Measurements from ENCODE around the gene SDR42E2. TPM values are rescaled to one million over a fixed set of nuclear protein-coding genes. Genes with fewer than 3 reads are reported as not detected.

Gene SDR42E2
- polyA plus RNA-seq, 2 of the 4 experiments (the other 2 are of a cell fraction): not detected

DNA sequence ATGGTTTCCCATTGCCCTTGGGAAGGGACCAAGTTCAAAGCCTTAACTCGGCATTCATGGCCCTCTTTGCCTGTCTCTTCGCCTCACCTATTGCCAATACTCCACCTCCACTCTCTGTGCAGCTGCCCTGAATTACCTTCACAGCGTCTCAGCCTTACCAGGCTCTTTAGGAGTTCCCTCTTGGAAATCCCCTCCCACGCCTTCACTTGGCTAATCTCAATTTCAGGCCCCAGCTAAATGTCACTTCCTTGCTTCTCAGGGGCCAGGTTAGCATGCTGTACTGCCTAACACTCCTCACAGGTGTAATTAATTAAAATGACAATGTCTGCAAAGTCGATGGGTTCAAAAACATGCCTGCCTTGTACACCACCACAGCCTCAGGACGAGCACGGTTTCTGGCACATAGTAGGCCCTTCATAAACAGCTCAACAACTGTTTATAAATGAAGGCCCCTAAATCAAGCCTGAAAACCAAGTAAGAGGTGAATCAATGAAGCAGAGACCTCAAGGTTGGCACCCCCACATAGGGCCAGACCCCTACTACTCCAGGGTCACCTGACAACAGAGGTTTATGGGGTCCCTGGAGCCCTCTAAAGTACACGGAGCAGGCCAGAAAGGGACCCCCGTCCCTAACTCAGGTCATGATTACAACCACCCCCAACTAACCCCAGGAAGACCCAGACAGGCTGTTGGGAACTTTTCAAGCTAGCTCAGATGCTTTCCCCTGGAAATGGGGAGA is 32.6 kb downstream of the SDR42E2 start:
- peak overlapping the region; percentile 34; the same call in 2 of the 3 replicates for H3K4me2 ChIP-seq
- FAIRE-seq (no peak), DNase-seq (ENCODE audit: low read depth in 1 of 2, low spot score in 1 of 2) (no peak), ATAC-seq (no peak)
- POLR2A ChIA-PET: no interaction called here
- WGBS (ENCODE audit: missing lambda C conversion rate): 63% methylated on average over 9 of the region's 9 CpGs
- TF ChIP-seq, protein P1, sequence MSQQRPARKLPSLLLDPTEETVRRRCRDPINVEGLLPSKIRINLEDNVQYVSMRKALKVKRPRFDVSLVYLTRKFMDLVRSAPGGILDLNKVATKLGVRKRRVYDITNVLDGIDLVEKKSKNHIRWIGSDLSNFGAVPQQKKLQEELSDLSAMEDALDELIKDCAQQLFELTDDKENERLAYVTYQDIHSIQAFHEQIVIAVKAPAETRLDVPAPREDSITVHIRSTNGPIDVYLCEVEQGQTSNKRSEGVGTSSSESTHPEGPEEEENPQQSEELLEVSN (IDR thresholded peaks at IDR 0.05; ENCODE audit: borderline replicate concordance, low read depth): no peak
- no peak for TF ChIP-seq HEYL (CRISPR knock-in tag; IDR thresholded peaks at IDR 0.05)
- TF ChIP-seq ESRRA (IDR thresholded peaks at IDR 0.05; ENCODE audit: borderline replicate concordance, low read length): no peak
- no peak for TF ChIP-seq KDM5A (IDR thresholded peaks at IDR 0.05)
- no peak for TF ChIP-seq PBX3 (IDR thresholded peaks at IDR 0.05)
- no peak for TF ChIP-seq TFCP2L1 (CRISPR knock-in tag; IDR thresholded peaks at IDR 0.05)
- no peak for TF ChIP-seq RCOR1 (IDR thresholded peaks at IDR 0.05; ENCODE audit: low read depth, low read length)
- TF ChIP-seq BCL3 (IDR thresholded peaks at IDR 0.05): no peak
- TF ChIP-seq EHMT2 (IDR thresholded peaks at IDR 0.05; ENCODE audit: low read depth): no peak
- CTCF ChIA-PET: interaction anchor here (0.6 to 24.4 kb wide), 9 partner anchors 13 to 1491 kb away, joined by 3 to 320 read pairs (median 4); partner anchors contain the start of genes EEF2K and POLR3E
- no peaks in the 10 kb centered on the region for H3K9me3 ChIP-seq
- H3K27ac ChIP-seq: no peak overlapping the region
- H3K4me1 ChIP-seq: peaks cover 18% of the 10 kb centered on the region
- H3K4me3 ChIP-seq: no peak overlapping the region

DNA sequence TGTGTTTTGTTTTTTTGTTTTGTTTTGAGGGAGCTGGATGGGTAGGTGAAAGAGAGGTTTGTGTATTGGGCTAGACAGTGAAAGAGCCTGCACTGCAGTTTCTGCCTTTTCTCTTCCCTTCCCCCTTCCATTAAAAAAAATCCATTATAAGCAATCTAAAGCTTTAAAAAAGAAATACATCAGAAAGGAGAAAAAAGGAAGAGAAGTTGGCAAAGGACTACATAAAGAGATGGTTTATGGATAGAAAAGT is 33.1 kb downstream of the SDR42E2 start:
- Histone ChIP-seq H3K4me1 (peaks cover 22% of the 10 kb centered on the region), H3K9me3 (no peaks in the 10 kb centered on the region), H3K27ac (no peak overlapping the region), H3K4me2 (peak overlapping the region; percentile 34; the same call in 2 of the 3 replicates), H3K4me3 (no peak overlapping the region; the same call in 2 of the 3 replicates)
- ATAC-seq (no peak), DNase-seq (ENCODE audit: low read depth in 1 of 2, low spot score in 1 of 2) (no peak), FAIRE-seq (no peak)
- POLR2A ChIA-PET: no interaction called here
- CTCF ChIA-PET: interaction anchor here (0.7 to 24.4 kb wide), 7 partner anchors 12 to 1018 kb away, joined by 3 to 320 read pairs (median 4); partner anchors contain the start of genes EEF2K and POLR3E
- TF ChIP-seq TFCP2L1 (CRISPR knock-in tag; IDR thresholded peaks at IDR 0.05) (0 out of 2 replicates have a peak, but pooled peaks have one; percentile 8), JUN (IDR thresholded peaks at IDR 0.05) (no peak)

DNA sequence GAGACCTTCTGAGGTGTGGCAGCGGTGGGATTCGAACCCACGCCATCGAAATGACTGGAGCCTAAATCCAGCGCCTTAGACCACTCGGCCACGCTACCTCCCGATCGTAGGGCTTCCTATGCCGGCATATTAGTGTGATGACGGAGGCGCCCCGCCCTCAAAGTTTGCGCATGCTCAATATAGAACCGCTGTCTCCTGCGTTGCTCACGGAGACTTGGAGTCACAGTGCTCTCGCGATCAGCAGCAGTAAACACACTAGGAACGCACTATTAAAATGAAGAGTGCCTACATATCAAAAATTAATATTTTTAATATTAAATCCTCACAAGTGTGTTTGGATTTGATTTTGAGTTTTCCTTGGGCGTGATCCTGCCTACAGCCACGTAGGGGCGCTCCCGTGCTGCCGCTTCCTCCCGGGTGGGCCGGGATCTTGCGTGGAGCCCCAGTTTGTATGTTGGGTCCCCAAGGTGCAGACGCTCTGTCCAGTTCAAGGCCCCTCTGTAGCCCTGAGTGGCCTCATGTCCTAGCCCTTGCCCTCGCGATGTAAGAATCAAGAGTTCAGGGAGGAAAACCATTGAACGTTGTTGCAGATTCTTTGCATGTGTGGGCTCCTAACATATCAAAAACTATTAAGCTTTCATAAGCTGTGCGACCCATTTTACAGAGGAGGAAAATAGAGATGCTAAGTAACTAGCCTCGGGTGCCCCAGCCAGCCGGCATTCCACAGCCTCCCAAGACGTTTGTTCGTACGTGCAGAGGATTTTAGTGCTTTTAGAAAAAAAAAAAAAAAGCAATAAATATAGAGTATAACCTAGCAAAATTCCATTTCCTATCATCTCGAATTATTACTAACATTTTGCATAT is 33.6 kb downstream of the SDR42E2 start:
- Histone ChIP-seq H3K4me1 (peaks cover 22% of the 10 kb centered on the region), H3K4me3 (peak overlapping the region; percentile 55), H3K9me3 (no peaks in the 10 kb centered on the region), H3K27ac (peak overlapping the region; percentile 70 to 85), H3K4me2 (peak overlapping the region; percentile 75)
- DNase-seq (ENCODE audit: low read depth in 1 of 2, low spot score in 1 of 2) (peak; percentile 60 to 90), FAIRE-seq (no peak), ATAC-seq (peak; percentile 40 to 55)
- POLR2A ChIA-PET: interaction anchor here (0.8 to 1.2 kb wide), 2 partner anchors 9 to 102 kb away, joined by 4 to 6 read pairs; no protein-coding TSS in a partner anchor
- CTCF ChIA-PET: interaction anchor here (0.7 to 24.4 kb wide), 9 partner anchors 12 to 1018 kb away, joined by 3 to 320 read pairs (median 3); partner anchors contain the start of genes EEF2K and POLR3E
- WGBS (ENCODE audit: missing lambda C conversion rate): 2% methylated on average over 39 of the region's 39 CpGs
- TF ChIP-seq RARB (CRISPR knock-in tag; IDR thresholded peaks at IDR 0.05) (0 out of 2 replicates have a peak, but pooled peaks have one; percentile 41), MAX (IDR thresholded peaks at IDR 0.05) (peak; percentile 47), FOSL2 (IDR thresholded peaks at IDR 0.05) (no peak), FOSL2 (CRISPR knock-in tag; IDR thresholded peaks at IDR 0.05) (no peak), GATA3 (IDR thresholded peaks at IDR 0.05; ENCODE audit: borderline replicate concordance) (peak; percentile 41; the same call in 1 of the 2 replicates), BHLHE40 (IDR thresholded peaks at IDR 0.05; ENCODE audit: low read depth, low read length) (no peak), SREBF2 (IDR thresholded peaks at IDR 0.05) (peak; percentile 94), ZSCAN20 (CRISPR knock-in tag; IDR thresholded peaks at IDR 0.05) (no peak), CBX2 (IDR thresholded peaks at IDR 0.05; ENCODE audit: borderline replicate concordance, low read depth) (no peak), FOXS1 (CRISPR knock-in tag; IDR thresholded peaks at IDR 0.05) (no peak), MAZ (IDR thresholded peaks at IDR 0.05; ENCODE audit: borderline replicate concordance, low read depth, low read length) (peak; percentile 80; the same call in 1 of the 2 replicates), NPAS2 (CRISPR knock-in tag; IDR thresholded peaks at IDR 0.05; ENCODE audit: borderline replicate concordance) (no peak), SMC3 (IDR thresholded peaks at IDR 0.05) (peak; percentile 86), CHD2 (IDR thresholded peaks at IDR 0.05; ENCODE audit: low read length, partially characterized antibody) (peak; percentile 74)
- TF ChIP-seq, protein P2, sequence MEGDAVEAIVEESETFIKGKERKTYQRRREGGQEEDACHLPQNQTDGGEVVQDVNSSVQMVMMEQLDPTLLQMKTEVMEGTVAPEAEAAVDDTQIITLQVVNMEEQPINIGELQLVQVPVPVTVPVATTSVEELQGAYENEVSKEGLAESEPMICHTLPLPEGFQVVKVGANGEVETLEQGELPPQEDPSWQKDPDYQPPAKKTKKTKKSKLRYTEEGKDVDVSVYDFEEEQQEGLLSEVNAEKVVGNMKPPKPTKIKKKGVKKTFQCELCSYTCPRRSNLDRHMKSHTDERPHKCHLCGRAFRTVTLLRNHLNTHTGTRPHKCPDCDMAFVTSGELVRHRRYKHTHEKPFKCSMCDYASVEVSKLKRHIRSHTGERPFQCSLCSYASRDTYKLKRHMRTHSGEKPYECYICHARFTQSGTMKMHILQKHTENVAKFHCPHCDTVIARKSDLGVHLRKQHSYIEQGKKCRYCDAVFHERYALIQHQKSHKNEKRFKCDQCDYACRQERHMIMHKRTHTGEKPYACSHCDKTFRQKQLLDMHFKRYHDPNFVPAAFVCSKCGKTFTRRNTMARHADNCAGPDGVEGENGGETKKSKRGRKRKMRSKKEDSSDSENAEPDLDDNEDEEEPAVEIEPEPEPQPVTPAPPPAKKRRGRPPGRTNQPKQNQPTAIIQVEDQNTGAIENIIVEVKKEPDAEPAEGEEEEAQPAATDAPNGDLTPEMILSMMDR (IDR thresholded peaks at IDR 0.05): peak; percentile 94
- TF ChIP-seq, protein P1 (IDR thresholded peaks at IDR 0.05; ENCODE audit: borderline replicate concordance, low read depth): no peak

All from A549 (cell line).